ENCODE measurements around the gene PLPPR2. TPM values are rescaled to one million over a fixed set of nuclear protein-coding genes. Genes with fewer than 3 reads are reported as not detected.
"Not testable (repeated sequence)": the region's sequence is repeated elsewhere in the genome, so short reads cannot be mapped to it uniquely, and the experiment has no call there.

The PLPPR2 gene
- total and polyA plus RNA-seq, 8 donors = 19.5 to 36.3 (median 25.4) TPM

- peaks cover 0 to 19% of the 10 kb centered on the region in 2 donors for H3K36me3 ChIP-seq
- no peak for ATAC-seq
- H3K27ac ChIP-seq = no peak overlapping the region
- TF ChIP-seq, protein P1, sequence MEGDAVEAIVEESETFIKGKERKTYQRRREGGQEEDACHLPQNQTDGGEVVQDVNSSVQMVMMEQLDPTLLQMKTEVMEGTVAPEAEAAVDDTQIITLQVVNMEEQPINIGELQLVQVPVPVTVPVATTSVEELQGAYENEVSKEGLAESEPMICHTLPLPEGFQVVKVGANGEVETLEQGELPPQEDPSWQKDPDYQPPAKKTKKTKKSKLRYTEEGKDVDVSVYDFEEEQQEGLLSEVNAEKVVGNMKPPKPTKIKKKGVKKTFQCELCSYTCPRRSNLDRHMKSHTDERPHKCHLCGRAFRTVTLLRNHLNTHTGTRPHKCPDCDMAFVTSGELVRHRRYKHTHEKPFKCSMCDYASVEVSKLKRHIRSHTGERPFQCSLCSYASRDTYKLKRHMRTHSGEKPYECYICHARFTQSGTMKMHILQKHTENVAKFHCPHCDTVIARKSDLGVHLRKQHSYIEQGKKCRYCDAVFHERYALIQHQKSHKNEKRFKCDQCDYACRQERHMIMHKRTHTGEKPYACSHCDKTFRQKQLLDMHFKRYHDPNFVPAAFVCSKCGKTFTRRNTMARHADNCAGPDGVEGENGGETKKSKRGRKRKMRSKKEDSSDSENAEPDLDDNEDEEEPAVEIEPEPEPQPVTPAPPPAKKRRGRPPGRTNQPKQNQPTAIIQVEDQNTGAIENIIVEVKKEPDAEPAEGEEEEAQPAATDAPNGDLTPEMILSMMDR (IDR thresholded peaks at IDR 0.05) = no peak
- DNase-seq = peak in 1 of 4 donors; percentile 34
- intact Hi-C loops (cut with DNase I) = no loop called here
- H3K4me3 ChIP-seq = no peak overlapping the region
- peaks cover 0 to 9% of the 10 kb centered on the region in 2 donors for H3K27me3 ChIP-seq
- peaks cover 0 to 10% of the 10 kb centered on the region in 2 donors for H3K4me1 ChIP-seq
- H3K9me3 ChIP-seq = no peaks in the 10 kb centered on the region
Observed at GRCh38 chr19:11401808-11402543, 46.7 kb downstream of the PLPPR2 start.

DNA sequence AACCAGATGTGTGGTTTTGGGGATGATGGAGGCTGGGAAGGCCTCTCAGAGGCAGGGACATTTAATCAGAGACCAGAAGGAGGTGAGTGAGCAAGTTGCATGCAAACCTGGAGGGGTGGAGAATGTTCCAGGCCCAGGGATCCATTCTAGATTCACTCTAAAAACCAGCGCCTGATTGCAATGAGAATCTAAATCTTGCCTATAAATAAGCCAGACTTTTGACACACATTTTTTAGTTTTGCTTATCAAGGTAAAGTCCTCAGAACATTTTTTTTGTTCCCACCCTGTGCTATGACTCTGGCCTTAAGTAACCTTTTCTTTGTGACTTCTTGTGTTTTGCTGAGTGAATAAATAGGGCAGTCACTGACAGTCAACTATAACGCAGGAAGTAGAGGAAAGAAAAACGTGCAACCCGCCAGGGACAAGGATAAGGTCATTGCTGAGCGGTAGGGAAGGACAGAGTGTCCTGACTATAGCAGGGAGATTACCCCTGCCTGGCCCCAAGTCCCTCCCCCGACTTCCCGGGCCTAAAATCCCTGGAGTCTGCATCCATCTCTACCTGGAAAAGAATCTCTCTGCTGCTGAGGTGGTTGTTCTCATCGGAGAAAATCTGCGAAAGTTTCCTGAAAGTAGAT is 49.5 kb downstream of the PLPPR2 start:
- TF ChIP-seq, protein P1 (IDR thresholded peaks at IDR 0.05) = no peak
- Histone ChIP-seq H3K9me3 (no peaks in the 10 kb centered on the region), H3K36me3 (peaks cover 0 to 13% of the 10 kb centered on the region in 2 donors), H3K27me3 (peaks cover 0 to 9% of the 10 kb centered on the region in 2 donors), H3K27ac (no peak overlapping the region), H3K4me1 (peaks cover 0 to 14% of the 10 kb centered on the region in 2 donors), H3K4me3 (no peak overlapping the region)
- peak in 1 of 4 donors; percentile 3 for DNase-seq
- intact Hi-C loops (cut with DNase I) = no loop called here
- ATAC-seq = no peak

GRCh38 chr19:11405846-11406643 is 50.8 kb downstream of the PLPPR2 start:
- Histone ChIP-seq H3K4me3 (no peak overlapping the region), H3K36me3 (peaks cover 0 to 13% of the 10 kb centered on the region in 2 donors), H3K27me3 (peaks cover 0 to 9% of the 10 kb centered on the region in 2 donors), H3K9me3 (no peaks in the 10 kb centered on the region), H3K4me1 (peaks cover 0 to 14% of the 10 kb centered on the region in 2 donors), H3K27ac (no peak overlapping the region)
- intact Hi-C loops (cut with DNase I) = no loop called here
- ATAC-seq = peak; percentile 36
- DNase-seq = peak in 1 of 4 donors; percentile 78
- TF ChIP-seq, protein P1 (IDR thresholded peaks at IDR 0.05) = no peak

DNA sequence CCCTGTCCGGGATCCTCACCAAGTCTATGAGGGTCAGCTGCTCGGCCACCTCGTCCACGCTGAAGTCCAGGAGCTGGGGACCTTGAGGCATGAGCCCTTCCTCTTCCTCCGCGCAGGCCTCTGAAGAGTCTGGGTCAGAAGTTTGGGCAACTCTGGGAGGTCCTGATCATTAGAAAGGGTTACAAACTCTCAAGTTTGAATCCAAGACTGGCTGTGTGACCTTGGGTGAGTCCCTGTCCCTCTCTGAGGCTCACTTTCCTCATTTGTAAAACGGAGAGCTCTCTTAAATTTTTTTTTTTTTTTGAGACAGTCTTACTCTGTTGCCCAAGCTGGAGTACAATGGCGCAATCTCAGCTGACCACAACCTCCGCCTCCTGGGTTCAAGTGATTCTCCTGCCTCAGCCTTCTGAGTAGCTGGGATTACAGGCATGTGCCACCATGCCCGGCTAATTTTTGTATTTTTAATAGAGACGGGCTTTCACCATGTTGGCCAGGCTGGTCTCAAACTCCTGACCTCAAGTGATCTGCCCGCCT is 51.5 kb downstream of the PLPPR2 start:
- intact Hi-C loops (cut with DNase I); DNase-seq; H3K27me3 ChIP-seq; H3K9me3 ChIP-seq; H3K4me3 ChIP-seq; H3K27ac ChIP-seq: not testable (repeated sequence)
- Histone ChIP-seq H3K4me1 (peaks cover 0 to 14% of the 10 kb centered on the region in 2 donors), H3K36me3 (peaks cover 0 to 13% of the 10 kb centered on the region in 2 donors)
- ATAC-seq = peak; percentile 40

DNA sequence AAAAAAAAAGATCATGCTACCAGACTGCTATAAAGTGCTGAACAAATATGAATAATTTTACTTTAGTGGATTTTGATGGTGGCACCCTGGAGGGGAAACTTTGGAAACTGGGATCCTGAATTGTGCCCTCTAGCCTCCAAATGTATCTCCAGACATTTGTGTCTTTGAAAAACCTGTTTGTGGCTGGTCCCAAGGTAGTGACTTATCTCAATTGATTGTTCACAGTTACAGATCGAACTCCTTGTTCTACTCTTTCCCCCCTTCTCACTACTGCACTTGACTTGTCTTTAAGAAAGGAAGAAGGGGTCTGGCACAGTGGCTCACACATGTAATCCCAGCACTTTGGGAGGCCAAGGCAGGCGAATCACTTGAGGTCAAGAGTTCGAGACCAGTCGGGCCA is 53.4 kb downstream of the PLPPR2 start:
- peaks cover 0 to 14% of the 10 kb centered on the region in 2 donors for H3K4me1 ChIP-seq
- no peak overlapping the region for H3K4me3 ChIP-seq
- no peak for ATAC-seq
- no peak for DNase-seq
- H3K27me3 ChIP-seq = peaks cover 0 to 9% of the 10 kb centered on the region in 2 donors
- H3K27ac ChIP-seq = no peak overlapping the region
- TF ChIP-seq, protein P1 (IDR thresholded peaks at IDR 0.05) = no peak
- H3K9me3 ChIP-seq = no peaks in the 10 kb centered on the region
- H3K36me3 ChIP-seq = peaks cover 0 to 7% of the 10 kb centered on the region in 2 donors
- intact Hi-C loops (cut with DNase I) = no loop called here

All from left lung (tissue), 10 donors.